Panc1 (cell line): Measurements from ENCODE around the gene TEDC2. TPM values are rescaled to one million over a fixed set of nuclear protein-coding genes. Genes with fewer than 3 reads are reported as not detected.

ENCODE experiments used
- ATAC-seq: fragments of 200-7000 bp; cut with Tn5 transposase; 2 replicates; pipeline ENCODE4 v1.9.1; 2020; ENCODE audit warnings: mild to moderate bottlenecking, moderate library complexity
- BruUV-seq: library from RNA; stranded (reverse); fragments of 400-500 nt; replicated peaks from 2 replicates; lab custom pipeline; 2021; lab: Mats Ljungman, UMichigan
- CTCF ChIA-PET: fragments of 300-600 bp; sonication (Branson Sonifier 250); formaldehyde crosslinking; loops from one replicate; lab custom pipeline; 2022; ENCODE audit warnings: antibody characterized with exemption; lab: Charles Lee
- POLR2A ChIA-PET: fragments of 300-600 bp; sonication (Branson Sonifier 250); formaldehyde crosslinking; loops from one replicate; lab custom pipeline; 2022; ENCODE audit warnings: antibody characterized with exemption; lab: Charles Lee
- DNase-seq: peaks from one replicate; pipeline ENCODE4 v3.0.0-alpha.2; 2010; ENCODE audit warnings: low read depth, low spot score
- H3K27ac ChIP-seq: 2 replicates; pipeline ENCODE4 v1.5.1; 2011; ENCODE audit warnings: mild to moderate bottlenecking, low read length, inconsistent platforms
- H3K27me3 ChIP-seq: fragments of 200-500 bp; sonication (Bioruptor generic); 2 replicates; pipeline ENCODE4 v1.6.0; 2014; ENCODE audit warnings: low read length, inconsistent platforms; ENCODE audit not compliant: control insufficient read depth, insufficient read depth
- H3K36me3 ChIP-seq: fragments of 200-500 bp; sonication (Bioruptor generic); 2 replicates; pipeline ENCODE4 v1.5.1; 2014; ENCODE audit warnings: inconsistent platforms, mild to moderate bottlenecking, low read length, moderate library complexity; ENCODE audit not compliant: control insufficient read depth, insufficient read depth
- H3K4me1 ChIP-seq: 2 replicates; pipeline ENCODE4 v1.5.1; 2011; ENCODE audit warnings: inconsistent platforms, mild to moderate bottlenecking, low read length, moderate library complexity; ENCODE audit not compliant: control insufficient read depth, insufficient read depth
- H3K4me3 ChIP-seq, 2 experiments: 2 replicates each; pipeline ENCODE4 v1.5.1; 2011 to 2012; ENCODE audit warnings: low read depth in 2 of 2, low read length in 2 of 2, mild to moderate bottlenecking in 2 of 2, inconsistent platforms in 1 of 2, moderate library complexity in 1 of 2
- H3K9me3 ChIP-seq: fragments of 200-500 bp; sonication (Bioruptor generic); 2 replicates; pipeline ENCODE4 v1.5.1; 2014; ENCODE audit warnings: low read depth, mild to moderate bottlenecking, inconsistent platforms, low read length, moderate library complexity; ENCODE audit not compliant: control insufficient read depth, insufficient read depth
- CTCF ChIP-seq: fragments of 450-650 bp; IDR thresholded peaks from 2 replicates; pipeline ENCODE4 v1.5.1; 2017; ENCODE audit warnings: mild to moderate bottlenecking
- POLR2AphosphoS5 ChIP-seq: IDR thresholded peaks from 2 replicates; pipeline ENCODE4 v1.6.1; 2012; ENCODE audit warnings: mild to moderate bottlenecking, low read depth, low read length, moderate library complexity
- REST ChIP-seq, 2 experiments: IDR thresholded peaks; 2 replicates each; pipeline ENCODE4 v1.6.1; 2011 to 2012; ENCODE audit warnings: low read depth in 2 of 2, control low read depth in 1 of 2, low read length in 1 of 2, mild to moderate bottlenecking in 1 of 2, moderate library complexity in 1 of 2; ENCODE audit not compliant: insufficient read depth in 1 of 2
- SIN3A ChIP-seq: IDR thresholded peaks from 2 replicates; pipeline ENCODE4 v1.6.1; 2012; ENCODE audit warnings: low read depth, mild to moderate bottlenecking, low read length, moderate library complexity, borderline replicate concordance; ENCODE audit not compliant: insufficient read depth
- TCF7L2 ChIP-seq: IDR thresholded peaks from 2 replicates; pipeline ENCODE4 v1.6.1; 2011; ENCODE audit warnings: mild to moderate bottlenecking, low read depth, low read length, inconsistent platforms
- in situ Hi-C: cut with HindIII; loops from 2 replicates; pipeline ENCODE4 v1.10.0; 2016; ENCODE audit warnings: low sequenced_read_pairs, low pct_unique_long_range_greater_than_20kb
- intact Hi-C: fragments of 100-400 bp; cut with micrococcal nuclease; formaldehyde crosslinking; loops from one replicate; pipeline ENCODE4 v1.10.0; 2022; ENCODE audit not compliant: unreplicated experiment
- total RNA-seq: library from RNA; stranded (reverse); gene quantifications from one replicate; pipeline ENCODE4 v1.2.1, GENCODE V29; 2021; ENCODE audit not compliant: unreplicated experiment

Gene TEDC2
- total RNA-seq, 1 experiment from 2014 or later: 25.0 TPM

- ATAC-seq (no peak), DNase-seq (no peak)
- intact Hi-C loops: no loop called here
- no peaks in the 10 kb centered on the region for H3K27me3 ChIP-seq
- in situ Hi-C loops: no loop called here
- H3K27ac ChIP-seq: no peak overlapping the region
- POLR2A ChIA-PET: no interaction called here
- no peak overlapping the region for H3K4me3 ChIP-seq
- CTCF ChIA-PET: no interaction called here
- no peaks in the 10 kb centered on the region; the same call in 1 of the 2 replicates for H3K36me3 ChIP-seq
- no peaks in the 10 kb centered on the region for H3K9me3 ChIP-seq
- peaks cover 7% of the 10 kb centered on the region; the same call in 1 of the 2 replicates for H3K4me1 ChIP-seq
- TF ChIP-seq POLR2AphosphoS5 (no peak), TCF7L2 (no peak), REST (IDR thresholded peaks at IDR 0.05; ENCODE audit: insufficient read depth in 1 of 2, low read depth in 2 of 2, low read length in 1 of 2) (no peak)
- no TSS peak for BruUV-seq
Observed at GRCh38 chr16:2508722-2509400, 49.0 kb downstream of the TEDC2 start.

- CTCF ChIA-PET: no interaction called here
- Histone ChIP-seq H3K9me3 (no peaks in the 10 kb centered on the region), H3K27me3 (no peaks in the 10 kb centered on the region), H3K36me3 (peaks cover 2% of the 10 kb centered on the region; the same call in 1 of the 2 replicates), H3K4me3 (no peak overlapping the region), H3K4me1 (peaks cover 14% of the 10 kb centered on the region), H3K27ac (no peak overlapping the region)
- POLR2A ChIA-PET: no interaction called here
- TF ChIP-seq SIN3A: no peak
- no peak for TF ChIP-seq CTCF
- no peak for TF ChIP-seq POLR2AphosphoS5
- no peak for TF ChIP-seq TCF7L2
- DNase-seq: no peak
- intact Hi-C loops (no loop called here), in situ Hi-C loops (no loop called here)
- no TSS peak for BruUV-seq
- no peak for ATAC-seq
Observed at GRCh38 chr16:2511128-2511800, 51.4 kb downstream of the TEDC2 start.
